Measurements from ENCODE around the gene LMO2. TPM values are rescaled to one million over a fixed set of nuclear protein-coding genes. Genes with fewer than 3 reads are reported as not detected.

LMO2 gene
- total RNA-seq, 1 experiment from 2014 or later, result 0.64 TPM

DNA sequence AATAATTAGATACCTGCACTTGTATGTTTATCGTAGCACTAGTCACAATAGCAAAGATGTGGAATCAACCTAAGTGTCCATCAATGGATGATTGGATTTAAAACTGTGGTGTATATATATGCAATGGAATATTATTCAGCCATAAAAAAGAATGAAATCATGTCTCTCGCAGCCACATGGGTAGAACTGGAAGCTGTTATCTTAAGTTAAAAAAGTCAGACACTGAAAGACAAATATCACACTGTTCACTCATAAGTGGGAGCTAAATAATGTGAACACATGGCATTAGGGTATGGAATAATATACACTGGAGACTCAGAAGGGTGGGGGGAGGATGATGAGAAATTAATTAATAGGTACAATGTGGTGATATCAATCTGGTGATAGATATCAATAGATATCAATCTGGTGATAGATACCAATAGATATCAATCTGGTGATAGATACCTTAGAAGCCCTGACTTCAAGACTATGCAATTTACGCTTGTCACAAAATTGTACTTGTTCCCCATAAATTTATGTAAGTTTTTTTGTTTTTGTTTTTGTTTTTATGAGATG lies 2.0 kb downstream of the LMO2 start:
- H3K4me1 ChIP-seq (ENCODE audit: control insufficient read depth, insufficient read depth, low read length), result no peaks in the 10 kb centered on the region
- no peaks in the 10 kb centered on the region for H3K9me3 ChIP-seq (ENCODE audit: control insufficient read depth, insufficient read depth, low read depth, low read length)
- no peak overlapping the region for H3K27ac ChIP-seq (ENCODE audit: low read length)
- intact Hi-C loops (cut with micrococcal nuclease; ENCODE audit: unreplicated experiment) (no loop called here), in situ Hi-C loops (cut with HindIII; ENCODE audit: low pct_unique_long_range_greater_than_20kb, low sequenced_read_pairs) (no loop called here)
- ATAC-seq, result no peak
- POLR2A ChIA-PET, result no interaction called here
- BruUV-seq (replicated peaks), result no TSS peak
- CTCF ChIA-PET, result no interaction called here
- no peaks in the 10 kb centered on the region for H3K36me3 ChIP-seq (ENCODE audit: control insufficient read depth, insufficient read depth, low read length)
- DNase-seq (ENCODE audit: low read depth, low spot score), result no peak
- TF ChIP-seq TCF7L2 (IDR thresholded peaks at IDR 0.05; ENCODE audit: low read depth, low read length) (no peak), POLR2AphosphoS5 (IDR thresholded peaks at IDR 0.05; ENCODE audit: low read depth, low read length) (no peak), SIN3A (IDR thresholded peaks at IDR 0.05; ENCODE audit: borderline replicate concordance, insufficient read depth, low read depth, low read length) (no peak)
- TF ChIP-seq, protein P1, sequence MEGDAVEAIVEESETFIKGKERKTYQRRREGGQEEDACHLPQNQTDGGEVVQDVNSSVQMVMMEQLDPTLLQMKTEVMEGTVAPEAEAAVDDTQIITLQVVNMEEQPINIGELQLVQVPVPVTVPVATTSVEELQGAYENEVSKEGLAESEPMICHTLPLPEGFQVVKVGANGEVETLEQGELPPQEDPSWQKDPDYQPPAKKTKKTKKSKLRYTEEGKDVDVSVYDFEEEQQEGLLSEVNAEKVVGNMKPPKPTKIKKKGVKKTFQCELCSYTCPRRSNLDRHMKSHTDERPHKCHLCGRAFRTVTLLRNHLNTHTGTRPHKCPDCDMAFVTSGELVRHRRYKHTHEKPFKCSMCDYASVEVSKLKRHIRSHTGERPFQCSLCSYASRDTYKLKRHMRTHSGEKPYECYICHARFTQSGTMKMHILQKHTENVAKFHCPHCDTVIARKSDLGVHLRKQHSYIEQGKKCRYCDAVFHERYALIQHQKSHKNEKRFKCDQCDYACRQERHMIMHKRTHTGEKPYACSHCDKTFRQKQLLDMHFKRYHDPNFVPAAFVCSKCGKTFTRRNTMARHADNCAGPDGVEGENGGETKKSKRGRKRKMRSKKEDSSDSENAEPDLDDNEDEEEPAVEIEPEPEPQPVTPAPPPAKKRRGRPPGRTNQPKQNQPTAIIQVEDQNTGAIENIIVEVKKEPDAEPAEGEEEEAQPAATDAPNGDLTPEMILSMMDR (IDR thresholded peaks at IDR 0.05), result no peak
- TF ChIP-seq, protein P2, sequence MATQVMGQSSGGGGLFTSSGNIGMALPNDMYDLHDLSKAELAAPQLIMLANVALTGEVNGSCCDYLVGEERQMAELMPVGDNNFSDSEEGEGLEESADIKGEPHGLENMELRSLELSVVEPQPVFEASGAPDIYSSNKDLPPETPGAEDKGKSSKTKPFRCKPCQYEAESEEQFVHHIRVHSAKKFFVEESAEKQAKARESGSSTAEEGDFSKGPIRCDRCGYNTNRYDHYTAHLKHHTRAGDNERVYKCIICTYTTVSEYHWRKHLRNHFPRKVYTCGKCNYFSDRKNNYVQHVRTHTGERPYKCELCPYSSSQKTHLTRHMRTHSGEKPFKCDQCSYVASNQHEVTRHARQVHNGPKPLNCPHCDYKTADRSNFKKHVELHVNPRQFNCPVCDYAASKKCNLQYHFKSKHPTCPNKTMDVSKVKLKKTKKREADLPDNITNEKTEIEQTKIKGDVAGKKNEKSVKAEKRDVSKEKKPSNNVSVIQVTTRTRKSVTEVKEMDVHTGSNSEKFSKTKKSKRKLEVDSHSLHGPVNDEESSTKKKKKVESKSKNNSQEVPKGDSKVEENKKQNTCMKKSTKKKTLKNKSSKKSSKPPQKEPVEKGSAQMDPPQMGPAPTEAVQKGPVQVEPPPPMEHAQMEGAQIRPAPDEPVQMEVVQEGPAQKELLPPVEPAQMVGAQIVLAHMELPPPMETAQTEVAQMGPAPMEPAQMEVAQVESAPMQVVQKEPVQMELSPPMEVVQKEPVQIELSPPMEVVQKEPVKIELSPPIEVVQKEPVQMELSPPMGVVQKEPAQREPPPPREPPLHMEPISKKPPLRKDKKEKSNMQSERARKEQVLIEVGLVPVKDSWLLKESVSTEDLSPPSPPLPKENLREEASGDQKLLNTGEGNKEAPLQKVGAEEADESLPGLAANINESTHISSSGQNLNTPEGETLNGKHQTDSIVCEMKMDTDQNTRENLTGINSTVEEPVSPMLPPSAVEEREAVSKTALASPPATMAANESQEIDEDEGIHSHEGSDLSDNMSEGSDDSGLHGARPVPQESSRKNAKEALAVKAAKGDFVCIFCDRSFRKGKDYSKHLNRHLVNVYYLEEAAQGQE (IDR thresholded peaks at IDR 0.05; ENCODE audit: insufficient read depth in 1 of 2, low read depth in 2 of 2, low read length in 1 of 2), result no peak
- H3K4me3 ChIP-seq (ENCODE audit: low read depth in 2 of 2, low read length in 2 of 2), result no peak overlapping the region
- H3K27me3 ChIP-seq (ENCODE audit: control insufficient read depth, insufficient read depth, low read length), result peaks cover 4% of the 10 kb centered on the region; the same call in 1 of the 2 replicates

DNA sequence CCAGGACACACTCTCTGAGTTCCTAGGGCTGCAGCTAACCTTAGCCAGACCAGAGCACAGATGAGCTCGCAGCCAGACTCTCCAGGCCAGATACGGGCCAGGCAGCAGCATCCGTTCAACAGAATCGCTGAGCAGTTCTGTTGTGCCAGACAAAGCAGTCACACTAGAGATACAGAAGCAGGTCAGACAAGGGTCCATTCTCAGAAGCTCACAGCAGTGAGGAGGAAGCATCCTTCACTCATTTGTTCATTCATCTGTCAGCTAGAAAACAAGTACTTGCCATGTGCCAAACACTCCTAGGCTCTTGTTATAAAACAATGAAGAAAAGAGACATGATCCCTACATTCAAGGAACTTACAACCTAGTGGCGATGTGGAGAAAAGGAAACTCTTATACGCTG lies 2.6 kb downstream of the LMO2 start:
- in situ Hi-C loops (cut with HindIII; ENCODE audit: low pct_unique_long_range_greater_than_20kb, low sequenced_read_pairs), result no loop called here
- no peaks in the 10 kb centered on the region for H3K36me3 ChIP-seq (ENCODE audit: control insufficient read depth, insufficient read depth, low read length)
- TF ChIP-seq, protein P1 (IDR thresholded peaks at IDR 0.05), result no peak
- TF ChIP-seq TCF7L2 (IDR thresholded peaks at IDR 0.05; ENCODE audit: low read depth, low read length) (no peak), POLR2AphosphoS5 (IDR thresholded peaks at IDR 0.05; ENCODE audit: low read depth, low read length) (no peak), SIN3A (IDR thresholded peaks at IDR 0.05; ENCODE audit: borderline replicate concordance, insufficient read depth, low read depth, low read length) (no peak)
- TF ChIP-seq, protein P2 (IDR thresholded peaks at IDR 0.05; ENCODE audit: insufficient read depth in 1 of 2, low read depth in 2 of 2, low read length in 1 of 2), result no peak
- intact Hi-C loops (cut with micrococcal nuclease; ENCODE audit: unreplicated experiment), result no loop called here
- H3K4me1 ChIP-seq (ENCODE audit: control insufficient read depth, insufficient read depth, low read length), result no peaks in the 10 kb centered on the region
- peaks cover 4% of the 10 kb centered on the region; the same call in 1 of the 2 replicates for H3K27me3 ChIP-seq (ENCODE audit: control insufficient read depth, insufficient read depth, low read length)
- POLR2A ChIA-PET, result no interaction called here
- no TSS peak for BruUV-seq (replicated peaks)
- H3K9me3 ChIP-seq (ENCODE audit: control insufficient read depth, insufficient read depth, low read depth, low read length), result no peaks in the 10 kb centered on the region
- no peak overlapping the region for H3K27ac ChIP-seq (ENCODE audit: low read length)
- ATAC-seq (no peak), DNase-seq (ENCODE audit: low read depth, low spot score) (no peak)
- CTCF ChIA-PET, result no interaction called here
- H3K4me3 ChIP-seq (ENCODE audit: low read depth in 2 of 2, low read length in 2 of 2), result no peak overlapping the region
